Globus pallidus (tissue), 1 donor: ENCODE data around the gene STAM.
"Not testable (repeated sequence)": the region's sequence is repeated elsewhere in the genome, so short reads cannot be mapped to it uniquely, and the experiment has no call there.

Source experiments
- DNase-seq: peaks from one replicate; pipeline ENCODE4 v3.0.0-alpha.2; 2015; ENCODE audit warnings: low spot score

STAM gene

DNA sequence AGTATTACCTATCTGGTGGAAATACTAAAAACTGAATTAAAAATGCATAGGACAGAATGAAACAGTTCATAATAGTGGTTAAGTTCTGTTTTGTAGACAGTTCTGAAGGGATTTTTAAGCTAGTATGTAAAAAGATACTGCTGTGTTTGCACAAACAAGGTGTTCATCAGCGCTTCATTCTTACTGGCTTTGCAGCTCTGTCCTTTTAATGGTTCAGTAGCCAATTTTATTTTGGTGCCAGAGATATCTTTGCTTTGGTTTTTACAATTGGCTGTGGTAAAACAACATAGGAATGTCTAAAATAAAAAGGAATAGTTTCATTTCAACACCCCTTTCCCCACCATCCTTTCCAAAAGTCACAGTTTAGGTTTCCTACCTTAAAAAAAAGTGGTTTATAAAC lies 33.0 kb downstream of the STAM start:
- DNase-seq: no peak

DNA sequence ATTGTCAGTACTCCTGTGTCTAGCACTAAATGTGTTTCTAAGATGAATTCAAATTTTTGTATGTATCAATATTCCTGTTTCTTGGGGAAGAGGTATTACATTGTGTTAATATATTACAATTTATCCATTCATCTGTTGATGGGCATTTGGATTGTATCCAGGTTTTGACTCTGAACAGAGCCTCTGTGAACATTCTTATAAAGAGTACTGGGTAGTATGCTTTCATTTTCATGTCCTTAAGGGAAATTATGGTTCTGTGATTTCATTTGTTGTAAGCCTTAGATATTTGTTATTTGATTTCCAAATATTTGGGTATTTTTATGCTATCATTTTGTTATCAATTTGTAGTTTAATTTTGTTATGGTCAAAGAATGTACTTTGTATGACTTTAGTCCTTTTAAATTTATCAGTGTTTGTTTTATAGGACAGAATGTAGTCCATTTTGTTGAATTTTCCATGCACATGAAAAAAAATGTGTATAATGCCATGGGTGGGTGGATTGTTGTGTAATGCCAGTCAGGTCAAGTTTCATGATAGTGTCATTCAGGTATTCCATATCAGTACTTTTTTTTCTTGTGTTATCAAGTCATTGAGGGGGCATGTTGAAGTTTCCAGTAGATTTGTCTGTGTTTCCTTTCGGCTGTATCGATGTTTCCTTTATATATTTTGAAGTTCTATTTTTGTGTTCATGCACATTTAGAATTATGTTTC lies 38.4 kb downstream of the STAM start:
- DNase-seq: peak; percentile 56

DNA sequence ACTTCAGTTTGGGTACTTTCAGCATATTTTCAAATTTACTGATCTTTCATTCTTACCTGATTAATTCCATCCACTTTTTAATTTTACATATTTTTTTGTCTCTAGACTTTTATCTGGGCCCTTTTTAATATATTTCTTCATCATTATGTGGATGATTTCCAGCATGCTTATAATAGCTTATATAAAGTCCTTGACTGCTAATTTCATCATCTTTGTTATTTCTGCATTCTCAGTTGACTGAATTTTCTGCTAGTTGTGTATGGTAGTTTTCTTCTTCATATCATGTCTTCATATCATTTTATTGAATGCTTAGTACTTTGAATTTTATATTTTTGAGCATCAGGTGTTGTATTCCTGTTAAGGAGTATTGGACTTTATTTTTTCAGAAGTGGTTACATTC lies 39.6 kb downstream of the STAM start:
- no peak for DNase-seq

DNA sequence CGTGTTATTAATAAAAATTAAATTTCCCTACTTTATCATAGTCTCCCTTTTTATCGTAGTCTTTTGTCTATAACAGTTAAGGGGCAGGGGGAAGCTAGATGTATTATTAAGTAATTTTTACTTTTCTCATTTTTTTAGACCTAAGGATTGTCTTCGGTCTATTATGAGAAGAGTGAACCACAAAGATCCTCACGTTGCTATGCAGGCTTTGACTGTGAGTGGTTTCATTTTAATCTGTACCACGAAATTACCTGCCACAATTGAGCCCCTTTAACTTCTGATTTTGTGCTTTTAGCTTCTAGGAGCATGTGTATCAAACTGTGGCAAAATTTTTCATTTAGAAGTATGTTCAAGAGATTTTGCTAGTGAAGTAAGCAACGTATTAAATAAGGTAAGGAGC lies 40.6 kb downstream of the STAM start:
- DNase-seq: no peak

DNA sequence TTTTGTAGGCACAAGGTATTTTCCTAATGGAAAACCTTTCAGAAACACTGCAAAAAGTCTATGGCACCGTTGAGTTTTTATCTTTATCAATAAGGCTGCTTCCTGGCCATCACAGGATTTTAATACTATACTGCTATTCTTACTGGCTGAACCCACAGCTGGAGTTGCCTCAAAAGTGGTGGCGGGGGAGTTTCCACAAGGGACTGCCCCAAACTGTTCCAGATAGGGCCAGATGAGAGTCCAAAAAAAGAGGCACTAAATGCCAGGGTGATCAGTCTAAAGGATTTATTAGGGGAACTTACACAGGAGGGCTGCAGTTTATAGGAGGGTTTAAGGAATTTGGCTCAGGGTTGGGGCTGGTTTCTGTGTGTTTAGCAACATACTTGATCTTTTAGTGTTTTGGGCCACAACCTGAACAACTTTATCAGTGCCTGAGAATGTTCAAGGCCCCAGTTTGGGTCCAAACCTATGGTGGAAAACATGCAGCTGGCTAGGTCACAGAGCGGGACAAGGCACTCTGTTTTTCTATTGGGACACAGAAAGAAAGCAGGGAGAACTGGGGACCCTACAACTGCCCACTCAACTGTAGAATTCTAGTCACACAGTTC lies 41.4 kb downstream of the STAM start:
- DNase-seq: no peak

DNA sequence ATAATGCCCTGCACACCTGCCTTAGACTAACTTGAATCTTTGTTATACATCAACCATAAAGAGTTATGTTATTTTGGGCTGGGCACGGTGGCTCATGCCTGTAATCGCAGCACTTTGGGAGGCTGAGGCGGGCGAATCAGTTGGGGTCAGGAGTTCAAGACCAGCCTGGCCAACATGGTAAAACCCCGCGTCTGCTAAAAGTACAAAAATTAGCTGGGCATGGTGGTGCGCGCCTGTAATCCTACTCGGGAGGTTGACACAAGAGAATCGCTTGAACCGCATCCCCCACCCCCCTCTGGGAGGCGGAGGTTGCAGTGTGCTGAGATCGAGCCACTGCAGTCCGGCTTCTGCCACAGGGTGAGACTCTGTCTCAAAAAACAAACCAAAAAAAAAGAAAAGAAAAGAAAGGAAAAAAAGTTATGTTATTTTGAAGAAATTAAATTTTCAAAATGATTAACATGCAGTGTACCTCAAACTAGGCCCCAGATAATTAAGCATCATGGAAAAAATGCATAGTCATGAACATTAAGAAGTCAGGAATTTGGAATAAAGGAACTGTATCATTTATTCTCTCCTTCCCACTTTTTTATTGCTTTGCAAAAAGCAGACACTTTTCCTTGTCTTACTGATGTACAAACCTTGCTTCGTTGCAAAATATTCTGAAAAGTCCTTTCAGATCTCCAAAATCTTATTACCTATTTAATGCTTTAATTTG lies 43.3 kb downstream of the STAM start:
- DNase-seq: no peak

DNA sequence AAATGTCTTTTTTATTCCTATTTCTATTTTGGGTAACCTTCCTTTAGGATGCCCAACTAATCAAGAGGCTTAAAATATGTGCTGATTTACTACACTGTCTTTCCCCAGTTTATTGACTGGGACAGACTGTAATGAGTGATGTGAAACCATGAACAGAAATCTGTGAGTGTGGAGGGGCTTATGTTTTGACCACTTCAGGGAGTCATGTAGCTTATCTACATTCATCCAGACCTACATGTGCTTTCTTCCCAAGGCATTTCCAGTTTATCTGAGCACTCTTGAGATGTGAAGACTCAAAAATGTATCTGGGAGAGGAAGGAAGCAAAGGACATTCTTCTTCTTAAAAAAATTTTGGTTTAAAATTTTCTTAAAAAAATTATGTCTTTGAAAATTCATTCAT lies 45.2 kb downstream of the STAM start:
- no peak for DNase-seq

DNA sequence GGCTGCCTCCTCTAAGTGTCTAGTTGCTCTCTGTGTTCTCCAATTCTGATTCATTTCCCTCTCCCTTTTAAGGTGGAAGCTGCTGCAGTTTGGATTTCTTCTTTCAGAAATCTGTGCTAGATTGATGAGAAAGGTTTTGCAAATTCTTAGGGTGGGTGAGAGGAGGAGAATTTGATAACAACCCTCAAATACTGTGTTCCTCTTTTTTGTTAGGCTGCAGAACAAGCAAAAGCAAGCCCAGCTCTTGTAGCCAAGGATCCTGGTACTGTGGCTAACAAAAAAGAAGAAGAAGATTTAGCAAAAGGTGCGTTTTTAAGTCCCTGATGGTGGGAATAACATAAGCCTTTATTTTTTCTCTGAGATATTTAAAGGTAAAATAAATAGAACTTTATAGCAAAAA lies 49.1 kb downstream of the STAM start:
- no peak for DNase-seq

DNA sequence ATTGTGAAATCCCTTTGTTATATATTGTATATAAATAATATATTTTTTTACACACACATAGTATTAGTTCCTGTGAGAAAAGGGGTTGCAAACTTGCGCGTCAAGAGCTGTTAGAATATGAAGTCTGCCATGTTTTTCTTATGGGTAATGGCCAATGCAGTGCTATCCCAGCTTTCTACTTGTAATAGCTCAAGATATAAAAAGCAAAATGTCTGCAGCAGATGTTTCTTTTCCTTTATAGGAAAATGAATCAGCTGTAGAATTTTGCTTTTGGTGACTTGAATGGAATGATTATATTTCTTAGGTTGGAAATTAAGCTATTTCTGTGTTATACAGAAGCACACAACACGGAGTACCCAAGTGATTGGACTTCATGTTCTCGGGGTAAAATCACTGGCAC lies 54.7 kb downstream of the STAM start:
- no peak for DNase-seq

DNA sequence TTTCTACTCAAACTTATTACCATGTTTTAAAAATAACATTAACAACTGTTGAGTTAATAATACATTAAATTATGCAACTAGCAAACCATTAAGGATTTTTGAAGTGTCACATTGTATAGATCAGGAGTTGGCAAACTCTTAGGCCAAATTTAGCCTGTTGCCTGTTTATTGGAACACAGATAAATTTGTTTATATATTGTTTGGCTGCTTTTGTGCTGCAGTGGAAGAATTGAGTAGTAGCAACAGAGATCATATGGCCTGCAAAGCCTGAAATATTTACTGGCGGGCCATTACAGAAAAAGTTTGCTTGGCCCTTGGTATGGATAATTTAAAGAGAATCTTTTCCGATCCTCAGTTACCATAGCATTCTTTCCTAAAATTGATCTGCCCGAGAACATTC lies 57.4 kb downstream of the STAM start:
- no peak for DNase-seq

DNA sequence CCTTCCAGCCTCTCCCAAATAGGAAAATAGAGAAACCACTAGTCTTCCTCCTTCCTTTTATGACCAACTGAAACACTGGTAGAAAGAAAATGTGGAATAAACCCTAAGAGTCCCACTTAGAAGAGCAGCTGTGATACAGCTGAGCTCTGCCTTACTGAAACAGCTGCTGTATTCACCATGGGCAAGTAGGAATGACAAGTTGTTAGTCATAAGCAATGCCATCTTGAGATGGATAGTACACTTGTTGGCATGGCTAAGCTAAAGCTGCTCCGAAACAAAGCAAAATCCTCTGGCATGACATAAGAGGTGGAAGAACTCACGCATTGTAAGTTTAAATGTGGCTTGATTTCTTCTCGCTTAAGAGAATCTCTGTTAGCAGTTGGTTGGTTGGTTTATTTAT lies 59.8 kb downstream of the STAM start:
- DNase-seq: no peak

DNA sequence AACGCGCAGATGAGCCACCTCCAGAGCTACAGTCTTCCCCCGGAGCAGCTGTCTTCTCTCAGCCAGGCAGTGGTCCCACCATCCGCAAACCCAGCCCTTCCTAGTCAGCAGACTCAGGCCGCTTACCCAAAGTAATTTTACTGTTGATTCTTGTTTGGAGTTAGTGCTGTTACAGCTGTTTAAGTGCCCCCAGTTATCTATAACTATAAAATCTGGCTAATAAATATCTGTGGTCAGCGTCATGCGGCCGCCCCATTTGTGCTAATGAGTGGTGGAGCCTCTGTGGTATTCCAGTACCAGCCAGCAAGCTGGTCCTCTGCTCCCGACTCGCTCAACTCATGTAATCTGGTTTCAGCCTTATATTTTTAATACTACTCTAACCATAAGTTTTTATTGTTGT lies 64.9 kb downstream of the STAM start:
- DNase-seq: no peak

DNA sequence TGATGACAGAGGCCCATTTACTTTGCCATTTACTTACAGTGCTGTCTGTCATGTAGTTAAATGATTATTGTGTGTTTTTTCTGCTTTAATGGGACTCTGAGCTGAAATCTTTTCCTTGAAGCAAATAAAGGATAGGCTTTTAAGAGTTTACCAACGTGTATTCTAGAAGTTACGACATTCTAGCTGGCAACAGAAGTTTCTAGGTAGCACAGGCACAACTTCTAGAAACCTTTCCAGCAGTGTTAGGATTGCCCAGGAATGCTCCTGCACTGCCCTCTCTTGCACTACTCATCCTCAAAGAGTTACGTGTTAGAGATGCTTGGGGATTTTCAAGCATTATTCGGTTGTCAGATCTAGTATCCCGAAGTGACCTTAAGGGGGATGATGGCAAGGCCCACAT lies 65.5 kb downstream of the STAM start:
- DNase-seq: no peak

DNA sequence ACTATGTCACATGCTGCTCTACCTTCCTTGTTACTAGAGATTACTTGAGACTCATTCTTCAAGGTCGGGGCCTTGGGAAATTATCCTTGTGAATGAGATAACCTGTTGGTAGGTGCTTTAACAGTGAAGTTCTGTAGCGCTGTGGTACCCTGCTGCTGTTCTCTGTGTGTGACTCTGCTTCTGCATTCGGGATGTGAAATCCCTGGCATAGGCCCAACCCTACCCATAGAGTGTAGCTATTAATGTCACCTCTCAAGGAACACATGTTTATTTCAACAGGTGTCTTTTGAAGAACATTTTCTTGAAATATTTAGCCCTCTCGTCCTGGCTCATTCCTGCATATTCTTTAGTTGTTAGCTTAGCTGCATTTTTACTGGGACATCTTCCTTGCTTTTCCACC lies 66.2 kb downstream of the STAM start:
- no peak for DNase-seq

DNA sequence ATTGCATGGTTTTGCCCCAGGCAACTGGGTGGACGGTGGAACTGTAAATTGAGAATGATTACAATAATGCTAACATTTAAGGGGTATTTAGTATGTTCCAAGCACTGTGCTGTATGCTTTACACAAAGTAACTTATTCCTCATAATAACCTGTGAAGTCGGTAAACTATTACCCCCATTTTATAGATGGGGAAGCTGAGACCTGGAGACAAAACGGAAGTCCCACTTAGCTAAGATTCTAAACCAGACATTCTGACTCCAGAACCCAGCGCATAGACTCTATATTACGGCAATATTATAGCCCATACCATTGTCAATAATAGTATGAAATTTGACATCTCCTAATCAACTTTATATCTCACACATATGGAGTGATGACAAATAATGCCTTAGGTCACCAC lies 68.1 kb downstream of the STAM start:
- no peak for DNase-seq

DNA sequence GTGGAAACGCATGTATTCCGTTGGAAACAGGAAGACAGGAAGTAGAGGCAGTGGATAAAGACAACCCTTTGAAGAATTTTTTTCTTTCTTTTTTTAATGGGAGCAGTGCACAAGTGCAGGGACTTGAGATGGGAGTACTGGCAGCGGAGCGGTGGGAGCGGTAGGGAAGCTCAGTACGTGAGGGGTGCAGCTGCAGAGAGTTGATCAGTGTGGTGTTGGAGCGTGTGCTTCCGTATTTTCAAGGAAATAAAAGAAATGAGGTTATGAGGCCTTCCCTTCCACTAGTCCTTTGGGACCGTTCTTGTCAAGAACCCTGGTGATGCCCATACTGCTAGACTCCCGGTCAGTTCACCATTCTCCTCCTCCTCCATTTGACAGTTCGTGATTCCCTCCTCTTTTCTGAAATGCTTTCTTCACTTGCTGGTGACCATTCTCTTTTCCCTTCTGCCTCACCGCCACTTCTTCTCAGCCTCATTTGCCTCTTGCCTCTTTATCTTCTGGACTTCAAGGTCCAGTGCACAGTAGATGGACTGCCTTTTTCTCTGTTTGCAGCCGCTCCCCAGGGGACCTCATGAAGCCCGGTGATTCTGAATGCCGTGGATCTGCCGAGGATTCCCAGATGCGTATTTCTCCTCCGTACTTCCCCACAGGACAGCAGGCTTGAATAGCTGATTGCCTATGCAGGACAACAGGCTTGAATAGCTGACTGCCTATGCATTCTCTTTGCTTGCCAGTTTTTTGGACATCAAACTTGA lies 68.9 kb downstream of the STAM start:
- DNase-seq: peak; percentile 31

DNA sequence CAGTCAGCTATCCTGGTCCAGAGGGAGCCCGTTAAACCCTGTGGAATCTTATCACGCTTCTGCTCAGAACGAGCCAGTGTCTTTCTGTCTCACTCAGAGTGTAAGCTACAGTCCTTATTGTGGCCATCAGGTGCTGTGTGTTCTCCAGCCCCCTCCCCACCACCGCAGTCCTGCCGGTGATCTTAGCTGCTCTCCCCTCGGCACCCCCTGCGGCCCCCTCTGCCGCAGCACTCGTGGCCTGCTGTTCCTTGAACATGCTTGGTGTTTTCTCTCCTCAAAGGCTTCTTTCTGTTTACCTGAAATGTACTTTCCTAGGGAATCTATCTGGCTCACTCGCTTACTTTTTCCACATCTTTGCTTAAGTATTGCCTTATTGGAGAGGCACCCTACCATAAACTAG lies 69.8 kb downstream of the STAM start:
- DNase-seq: no peak

DNA sequence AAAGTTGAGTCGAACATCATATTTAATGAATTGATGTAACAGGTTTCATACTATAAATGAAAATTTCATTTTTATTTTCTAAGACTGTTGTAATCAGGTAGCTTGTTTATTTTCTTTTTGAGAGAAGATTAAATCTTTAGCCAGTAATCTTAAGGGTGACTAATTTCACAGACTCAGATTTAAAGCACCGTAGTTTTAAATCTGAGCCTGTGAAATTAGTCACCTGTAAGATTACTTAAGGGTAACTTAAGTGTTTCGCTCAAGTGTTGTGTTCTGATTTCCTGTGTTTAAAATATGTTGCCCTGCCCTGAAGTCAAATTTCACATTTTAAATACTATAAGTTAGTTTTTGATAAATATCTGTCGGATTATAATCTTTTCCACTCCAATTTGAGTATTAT lies 72.2 kb downstream of the STAM start:
- no peak for DNase-seq

DNA sequence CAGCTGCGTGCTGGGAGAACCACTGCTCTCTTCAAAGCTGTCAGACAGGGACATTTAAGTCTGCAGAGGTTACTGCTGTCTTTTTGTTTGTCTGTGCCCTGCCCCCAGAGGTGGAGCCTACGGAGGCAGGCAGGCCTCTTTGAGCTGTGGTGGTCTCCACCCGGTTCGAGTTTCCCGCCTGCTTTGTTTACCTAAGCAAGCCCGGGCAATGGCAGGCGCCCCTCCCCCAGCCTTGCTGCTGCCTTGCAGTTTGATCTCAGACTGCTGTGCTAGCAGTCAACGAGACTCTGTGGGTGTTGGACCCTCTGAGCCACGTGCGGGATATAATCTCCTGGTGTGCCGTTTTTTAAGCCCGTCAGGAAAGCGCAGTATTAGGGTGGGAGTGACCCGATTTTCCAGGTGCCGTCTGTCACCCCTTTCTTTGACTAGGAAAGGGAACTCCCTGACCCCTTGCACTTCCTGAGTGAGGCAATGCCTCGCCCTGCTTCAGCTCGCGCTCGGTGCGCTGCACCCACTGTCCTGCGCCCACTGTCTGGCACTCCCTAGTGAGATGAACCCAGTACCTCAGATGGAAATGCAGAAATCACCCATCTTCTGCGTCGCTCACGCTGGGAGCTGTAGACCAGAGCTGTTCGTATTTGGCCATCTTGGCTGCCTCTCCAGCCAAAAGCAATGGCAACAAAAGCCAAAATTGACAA lies 78.5 kb downstream of the STAM start:
- not testable (repeated sequence) for DNase-seq

DNA sequence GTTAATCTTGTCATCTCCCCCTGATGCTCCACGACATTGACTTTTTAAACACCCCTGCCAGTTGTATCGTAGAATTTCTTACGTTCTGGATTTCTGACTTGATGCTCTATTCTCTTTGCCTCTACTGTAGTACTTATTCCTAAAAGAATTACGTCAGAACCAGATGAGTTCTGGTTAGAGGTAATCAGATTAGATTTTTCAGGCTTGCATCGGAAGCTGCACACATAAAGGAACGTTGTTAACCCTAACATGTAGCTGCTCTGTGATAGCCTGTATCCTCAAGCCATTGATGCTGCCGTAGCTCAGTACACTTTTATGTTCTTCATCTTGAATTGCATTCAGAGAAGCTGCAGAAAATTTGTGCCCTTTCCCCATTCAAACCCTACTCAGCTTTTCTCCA lies 81.8 kb downstream of the STAM start:
- no peak for DNase-seq

DNA sequence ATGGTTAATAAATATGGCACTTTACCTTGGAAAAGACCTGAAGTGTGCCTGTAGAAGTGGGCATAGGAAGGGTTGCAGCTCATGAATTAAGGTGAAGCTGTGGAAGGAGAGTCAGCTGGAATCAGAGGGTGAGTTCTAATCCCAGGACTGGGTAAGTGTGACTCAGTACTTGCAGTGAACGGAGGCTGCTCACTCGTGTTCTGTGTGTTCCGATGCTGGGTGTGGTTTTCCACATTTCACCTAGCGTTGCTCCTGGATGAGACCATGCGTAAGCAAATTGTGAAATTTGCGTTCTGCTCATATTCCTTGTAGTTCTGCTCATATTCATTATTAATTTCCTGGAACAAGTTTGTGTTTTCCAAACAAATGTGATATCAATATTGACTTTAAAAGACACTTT lies 85.7 kb downstream of the STAM start:
- DNase-seq: no peak

DNA sequence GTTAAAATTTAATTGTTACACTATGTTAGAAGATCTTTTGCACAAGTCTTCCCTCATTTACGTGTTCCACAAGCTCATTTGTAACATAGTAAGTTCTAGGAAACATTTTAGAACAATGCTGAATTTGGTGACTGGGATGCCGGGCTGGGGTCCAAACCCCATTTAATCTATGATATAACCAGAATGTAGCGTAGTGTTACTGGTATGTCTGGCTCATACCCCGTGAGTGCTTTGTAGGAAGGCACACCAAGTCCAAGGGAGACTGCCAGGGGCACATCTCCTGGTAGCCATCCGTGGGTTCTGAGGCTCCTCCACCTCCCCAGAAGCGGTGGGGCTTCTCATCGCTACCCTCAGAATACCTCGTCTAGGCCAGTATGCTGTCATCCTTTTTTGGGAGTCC lies 86.7 kb downstream of the STAM start:
- DNase-seq: no peak
